Measurements from ENCODE around the gene TM4SF5.

The TM4SF5 gene

GRCh38 chr17:4788159-4788806, 16.6 kb downstream of the TM4SF5 start:
- no peak for TF ChIP-seq JUND (IDR thresholded peaks at IDR 0.05; ENCODE audit: low read depth)
- DNase-seq (ENCODE audit: low read depth in 1 of 2, low spot score in 1 of 2): no peak
- in situ Hi-C loops (cut with HindIII; ENCODE audit: low pct_unique_long_range_greater_than_20kb, low sequenced_read_pairs): no loop called here

- DNase-seq (ENCODE audit: low read depth in 1 of 2, low spot score in 1 of 2): no peak
- in situ Hi-C loops (cut with HindIII; ENCODE audit: low pct_unique_long_range_greater_than_20kb, low sequenced_read_pairs): no loop called here
- TF ChIP-seq JUND (IDR thresholded peaks at IDR 0.05; ENCODE audit: low read depth): no peak
Measured at GRCh38 chr17:4788807-4789700, 17.4 kb downstream of the TM4SF5 start, which contains the start of gene GLTPD2. Gene GLTPD2, plus strand, starts transcription at chr17:4788964. Its CDS starts 48 bp downstream, at chr17:4789012.

GRCh38 chr17:4789701-4789950, 17.9 kb downstream of the TM4SF5 start:
- no peak for DNase-seq (ENCODE audit: low read depth in 1 of 2, low spot score in 1 of 2)
- in situ Hi-C loops (cut with HindIII; ENCODE audit: low pct_unique_long_range_greater_than_20kb, low sequenced_read_pairs): no loop called here
- TF ChIP-seq JUND (IDR thresholded peaks at IDR 0.05; ENCODE audit: low read depth): no peak

- peak; percentile 86 to 88 for DNase-seq (ENCODE audit: low read depth in 1 of 2, low spot score in 1 of 2)
- TF ChIP-seq JUND (IDR thresholded peaks at IDR 0.05; ENCODE audit: low read depth): no peak
- in situ Hi-C loops (cut with HindIII; ENCODE audit: low pct_unique_long_range_greater_than_20kb, low sequenced_read_pairs): no loop called here
Measured at GRCh38 chr17:4789951-4790704, 18.4 kb downstream of the TM4SF5 start.

GRCh38 chr17:4790705-4791088, 19.0 kb downstream of the TM4SF5 start:
- DNase-seq (ENCODE audit: low read depth in 1 of 2, low spot score in 1 of 2): no peak
- no peak for TF ChIP-seq JUND (IDR thresholded peaks at IDR 0.05; ENCODE audit: low read depth)
- in situ Hi-C loops (cut with HindIII; ENCODE audit: low pct_unique_long_range_greater_than_20kb, low sequenced_read_pairs): no loop called here

GRCh38 chr17:4795168-4795567, 23.5 kb downstream of the TM4SF5 start:
- TF ChIP-seq JUND (IDR thresholded peaks at IDR 0.05; ENCODE audit: low read depth): no peak
- DNase-seq (ENCODE audit: low read depth in 1 of 2, low spot score in 1 of 2): no peak
- in situ Hi-C loops (cut with HindIII; ENCODE audit: low pct_unique_long_range_greater_than_20kb, low sequenced_read_pairs): no loop called here

- in situ Hi-C loops (cut with HindIII; ENCODE audit: low pct_unique_long_range_greater_than_20kb, low sequenced_read_pairs): no loop called here
- TF ChIP-seq JUND (IDR thresholded peaks at IDR 0.05; ENCODE audit: low read depth): no peak
- DNase-seq (ENCODE audit: low read depth in 1 of 2, low spot score in 1 of 2): no peak
Measured at GRCh38 chr17:4796552-4796920, 24.9 kb downstream of the TM4SF5 start.

GRCh38 chr17:4800462-4801196, 28.9 kb downstream of the TM4SF5 start:
- TF ChIP-seq JUND (IDR thresholded peaks at IDR 0.05; ENCODE audit: low read depth): no peak
- in situ Hi-C loops (cut with HindIII; ENCODE audit: low pct_unique_long_range_greater_than_20kb, low sequenced_read_pairs): no loop called here
- no peak for DNase-seq (ENCODE audit: low read depth in 1 of 2, low spot score in 1 of 2)

GRCh38 chr17:4802228-4802627, 30.5 kb downstream of the TM4SF5 start, which contains the start of gene C17orf114:
Gene C17orf114, minus strand, starts transcription at chr17:4802328.
- in situ Hi-C loops (cut with HindIII; ENCODE audit: low pct_unique_long_range_greater_than_20kb, low sequenced_read_pairs): no loop called here
- TF ChIP-seq JUND (IDR thresholded peaks at IDR 0.05; ENCODE audit: low read depth): no peak
- DNase-seq (ENCODE audit: low read depth in 1 of 2, low spot score in 1 of 2): no peak

- in situ Hi-C loops (cut with HindIII; ENCODE audit: low pct_unique_long_range_greater_than_20kb, low sequenced_read_pairs): no loop called here
- DNase-seq (ENCODE audit: low read depth in 1 of 2, low spot score in 1 of 2): no peak
- no peak for TF ChIP-seq JUND (IDR thresholded peaks at IDR 0.05; ENCODE audit: low read depth)
Measured at GRCh38 chr17:4806456-4806776, 34.7 kb downstream of the TM4SF5 start.

GRCh38 chr17:4806777-4807604, 35.3 kb downstream of the TM4SF5 start, which contains the start of gene PLD2:
Gene PLD2, plus strand, starts transcription at chr17:4807152. Its CDS starts 621 bp downstream, at chr17:4807773.
- no peak for TF ChIP-seq JUND (IDR thresholded peaks at IDR 0.05; ENCODE audit: low read depth)
- in situ Hi-C loops (cut with HindIII; ENCODE audit: low pct_unique_long_range_greater_than_20kb, low sequenced_read_pairs): no loop called here
- peak; percentile 86 to 92 for DNase-seq (ENCODE audit: low read depth in 1 of 2, low spot score in 1 of 2)
